Measurements from ENCODE around the gene ESM1.
A peak's percentile ranks its signal among the peaks of the same experiment; 100 is the strongest.

Gene ESM1

DNA sequence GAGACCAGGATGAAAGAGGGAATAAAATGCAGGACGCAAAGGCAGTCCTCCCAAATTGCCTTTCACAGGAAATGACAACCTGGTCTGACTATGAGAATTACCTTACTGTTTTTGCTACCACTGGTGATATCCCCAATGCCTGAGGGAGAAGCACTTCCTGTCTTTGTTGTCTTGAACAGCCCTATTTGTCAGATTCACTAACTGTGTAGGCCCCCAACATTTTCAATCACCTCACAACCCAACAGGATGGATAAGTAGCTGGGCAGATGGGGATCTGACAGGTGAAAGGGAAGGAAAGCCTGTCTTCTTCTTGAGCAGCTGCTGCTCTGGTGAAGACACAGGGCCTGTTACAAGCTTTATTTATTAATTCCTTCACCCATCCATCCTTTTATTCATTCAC lies 9.7 kb downstream of the ESM1 start:
- no peak for DNase-seq

DNA sequence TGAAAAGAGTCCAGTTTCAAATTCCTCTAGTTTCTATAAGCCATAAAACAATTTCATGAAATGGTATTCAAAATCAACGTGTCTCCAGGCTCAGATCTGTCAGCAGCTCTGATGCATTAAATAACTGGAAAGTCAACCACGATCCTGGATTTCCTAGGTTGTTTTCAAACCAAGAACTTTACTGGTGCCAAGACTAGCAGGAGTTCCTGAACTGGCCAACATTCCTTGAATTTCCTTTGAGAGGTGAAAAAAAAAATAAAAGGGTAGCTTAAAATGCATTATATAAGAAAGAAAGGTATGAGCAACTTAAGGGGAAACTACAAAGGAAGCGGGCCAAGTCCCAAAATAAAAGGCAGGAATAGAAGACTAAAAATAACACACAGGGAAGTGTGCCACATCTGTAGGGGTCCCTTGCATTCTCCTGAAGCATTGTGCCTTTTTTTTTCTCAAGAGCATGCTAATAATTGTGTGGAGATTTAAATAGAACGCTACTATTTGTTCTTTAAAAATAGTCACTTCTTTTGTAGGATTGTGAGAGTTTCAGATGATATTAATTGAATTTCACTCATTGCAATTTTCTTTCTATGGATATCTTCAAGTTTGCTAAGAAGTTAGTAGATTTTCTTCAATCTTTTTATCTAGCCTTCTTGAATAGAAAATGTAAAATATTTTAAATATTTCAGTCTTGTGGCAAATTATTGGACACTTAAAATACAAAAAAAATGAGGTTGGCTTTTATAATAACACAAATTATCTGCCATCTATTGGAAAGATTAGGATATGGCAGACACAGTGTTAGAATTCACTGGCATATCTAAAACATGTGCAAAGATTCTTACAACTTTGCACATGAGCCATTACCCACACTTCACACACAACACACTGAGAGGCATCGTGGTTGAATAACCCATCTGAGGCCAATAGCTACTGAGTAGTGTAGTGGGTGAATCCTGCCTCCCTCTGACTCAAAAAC lies 15.3 kb downstream of the ESM1 start:
- no peak for DNase-seq

DNA sequence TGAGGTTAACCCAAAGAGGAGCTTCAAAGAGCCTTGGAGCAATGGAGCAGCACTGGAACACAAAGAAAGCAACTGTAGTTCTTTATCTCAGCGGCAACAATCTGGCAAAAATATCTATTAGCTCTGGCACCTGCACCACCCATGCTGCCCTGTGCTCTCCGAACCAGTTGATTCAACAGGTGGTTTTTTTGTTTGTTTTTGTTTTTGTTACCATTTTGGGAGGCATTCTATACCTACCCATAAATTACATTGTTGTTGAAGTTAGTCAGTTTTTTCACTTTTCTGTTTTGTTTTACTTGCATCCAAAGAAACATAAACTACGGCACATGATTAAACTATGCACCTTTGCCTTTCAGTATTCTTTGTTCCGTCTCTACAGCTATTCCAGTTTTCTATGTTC lies 16.2 kb downstream of the ESM1 start:
- no peak for DNase-seq

DNA sequence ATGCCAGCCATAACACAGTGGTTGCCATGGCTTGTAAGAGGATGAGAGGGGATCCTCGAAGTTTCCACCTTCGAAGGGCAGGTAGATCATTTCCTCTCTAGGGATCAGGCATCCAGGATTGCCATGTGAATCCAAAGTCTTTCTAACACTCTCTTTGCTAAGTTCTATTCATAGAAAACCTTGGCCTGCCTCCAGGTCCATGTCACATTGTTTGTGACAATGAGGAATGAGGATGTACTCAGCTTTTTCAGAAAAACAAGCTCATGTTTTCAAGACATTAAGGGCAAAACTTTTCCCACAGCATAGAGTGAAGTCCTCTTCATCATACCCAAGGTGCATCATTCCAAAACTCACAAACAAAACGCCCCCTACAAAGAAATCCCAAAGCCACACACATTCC lies 19.6 kb downstream of the ESM1 start:
- no peak for DNase-seq

DNA sequence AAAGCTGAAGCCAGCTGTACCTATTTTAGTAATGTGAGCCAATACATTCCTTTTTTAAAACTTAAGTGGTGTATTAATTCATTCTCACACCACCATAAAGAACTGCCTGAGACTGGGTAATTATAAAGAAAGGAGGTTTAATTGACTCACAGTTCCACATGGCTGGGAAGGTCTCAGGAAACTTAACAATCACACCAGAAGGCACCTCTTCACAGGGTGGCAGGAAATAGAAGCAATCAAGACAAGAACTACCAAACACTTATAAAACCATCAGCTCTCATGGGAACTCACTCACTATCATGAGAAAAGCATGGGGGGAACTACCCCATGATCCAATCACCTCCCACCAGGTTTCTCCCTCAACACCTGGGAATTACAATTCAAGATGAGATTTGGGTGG lies 21.0 kb downstream of the ESM1 start:
- no peak for DNase-seq

DNA sequence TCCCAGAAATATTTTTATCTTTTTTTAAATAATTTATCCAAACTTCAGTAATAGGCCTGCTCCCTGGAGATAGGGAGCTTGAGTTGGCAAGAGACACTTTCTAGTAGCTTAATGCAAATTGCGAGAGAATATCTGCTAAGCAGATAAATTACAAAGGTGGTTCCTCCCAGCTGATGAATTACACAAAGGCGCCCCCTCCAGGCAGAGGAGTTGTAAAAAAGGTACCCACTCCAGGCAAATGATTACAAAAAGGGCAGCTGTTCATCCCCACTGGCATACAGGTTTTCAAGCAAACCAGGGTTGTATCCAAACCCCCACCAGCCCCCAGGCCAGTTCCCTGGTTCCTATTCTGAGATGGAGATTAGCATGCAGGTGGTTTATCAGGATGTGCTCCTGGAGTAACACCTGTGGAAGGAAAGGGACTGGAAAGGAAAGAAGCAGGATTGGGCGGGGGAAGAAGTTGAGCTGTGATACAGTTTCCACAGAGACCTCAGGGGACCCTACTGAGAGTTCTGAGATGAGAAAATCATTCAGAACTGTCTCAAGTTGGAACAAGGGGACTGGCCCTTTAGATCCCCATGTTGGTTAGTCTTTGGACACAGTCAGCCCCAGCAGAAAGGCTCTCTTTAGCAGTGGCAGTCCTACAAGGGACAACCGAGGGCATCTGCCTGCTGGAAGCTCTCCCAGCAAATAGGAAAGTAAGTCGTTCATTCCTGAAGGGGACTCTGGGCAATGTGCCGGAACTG lies 25.5 kb downstream of the ESM1 start:
- DNase-seq, result peak; percentile 13

DNA sequence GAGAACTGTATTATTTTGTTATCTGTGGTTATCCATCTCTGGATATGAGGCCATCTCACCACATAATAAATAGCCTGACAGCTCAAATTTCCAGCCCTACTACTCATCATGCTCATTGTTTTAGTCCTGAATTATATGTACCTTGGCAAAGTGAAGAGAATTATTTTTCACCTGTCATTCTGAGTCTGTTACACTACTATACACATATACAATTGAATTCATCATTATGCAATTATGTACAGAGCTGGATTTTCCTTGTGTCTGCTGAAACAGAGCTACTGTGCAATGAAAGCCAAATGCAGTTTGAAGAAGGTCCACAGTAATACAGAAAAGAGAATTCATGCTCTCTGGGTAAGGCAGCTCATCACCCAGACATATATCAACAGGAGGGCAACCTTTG lies 28.5 kb downstream of the ESM1 start:
- DNase-seq, result no peak

DNA sequence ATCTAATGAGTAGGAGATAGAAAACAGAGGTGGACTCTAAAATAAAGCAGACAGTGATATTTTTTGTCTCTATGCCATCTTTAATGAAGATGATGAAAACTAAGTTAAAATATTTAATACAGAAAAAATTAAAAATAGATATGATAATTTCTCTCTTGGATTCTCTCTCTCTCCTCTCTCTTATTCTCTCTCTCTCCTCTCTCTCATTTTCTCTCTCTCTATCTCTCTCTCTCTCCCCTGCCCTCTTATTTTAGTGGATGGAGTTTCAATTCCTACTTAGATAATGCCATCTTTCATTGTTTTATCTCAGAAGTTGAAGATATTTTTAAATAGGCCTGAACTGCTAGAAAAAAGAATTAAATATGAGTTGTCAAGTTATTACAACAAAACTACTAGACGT lies 38.2 kb downstream of the ESM1 start:
- DNase-seq, result no peak

DNA sequence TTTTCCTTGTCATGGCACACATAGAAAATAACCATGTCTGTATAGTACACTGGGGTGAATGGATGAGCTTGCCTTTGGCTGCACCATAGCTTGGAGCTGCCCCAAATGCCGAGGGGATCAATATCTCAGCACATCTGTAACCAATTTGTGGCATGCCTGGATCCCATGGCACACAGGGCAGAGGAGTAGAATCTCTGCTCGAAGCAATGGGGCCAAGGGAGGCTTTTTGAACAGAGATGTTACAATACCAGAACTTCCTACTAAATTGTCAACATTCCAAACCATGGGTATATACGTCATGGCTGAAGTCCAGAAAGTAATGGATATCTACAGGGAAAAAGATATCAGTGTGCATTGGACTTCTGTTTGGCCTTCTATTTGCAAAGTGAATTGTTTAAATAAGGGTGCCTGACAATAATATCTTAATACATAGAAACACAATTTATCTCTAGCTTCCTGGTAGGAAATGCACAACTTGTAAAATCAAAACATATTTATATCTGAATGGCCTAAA lies 39.0 kb downstream of the ESM1 start:
- no peak for DNase-seq

DNA sequence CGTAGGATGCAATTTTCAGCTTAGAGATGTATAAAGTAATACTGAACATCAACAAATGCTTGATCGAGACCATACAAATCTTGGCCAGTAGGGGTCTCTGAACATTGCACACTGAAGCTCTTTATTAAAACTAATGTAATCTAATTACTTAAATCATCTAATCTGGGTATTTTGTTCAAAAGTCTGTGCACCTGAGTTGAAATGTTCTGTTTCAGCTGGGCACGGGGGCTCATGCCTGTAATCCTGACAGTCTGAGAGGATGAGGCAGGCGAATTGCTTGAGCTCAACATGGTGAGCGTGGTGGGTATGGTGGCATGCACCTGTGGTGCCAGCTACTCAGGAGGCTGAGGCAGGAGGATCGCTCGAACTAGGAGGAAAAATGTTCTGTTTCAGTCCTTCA lies 41.0 kb downstream of the ESM1 start:
- no peak for DNase-seq

DNA sequence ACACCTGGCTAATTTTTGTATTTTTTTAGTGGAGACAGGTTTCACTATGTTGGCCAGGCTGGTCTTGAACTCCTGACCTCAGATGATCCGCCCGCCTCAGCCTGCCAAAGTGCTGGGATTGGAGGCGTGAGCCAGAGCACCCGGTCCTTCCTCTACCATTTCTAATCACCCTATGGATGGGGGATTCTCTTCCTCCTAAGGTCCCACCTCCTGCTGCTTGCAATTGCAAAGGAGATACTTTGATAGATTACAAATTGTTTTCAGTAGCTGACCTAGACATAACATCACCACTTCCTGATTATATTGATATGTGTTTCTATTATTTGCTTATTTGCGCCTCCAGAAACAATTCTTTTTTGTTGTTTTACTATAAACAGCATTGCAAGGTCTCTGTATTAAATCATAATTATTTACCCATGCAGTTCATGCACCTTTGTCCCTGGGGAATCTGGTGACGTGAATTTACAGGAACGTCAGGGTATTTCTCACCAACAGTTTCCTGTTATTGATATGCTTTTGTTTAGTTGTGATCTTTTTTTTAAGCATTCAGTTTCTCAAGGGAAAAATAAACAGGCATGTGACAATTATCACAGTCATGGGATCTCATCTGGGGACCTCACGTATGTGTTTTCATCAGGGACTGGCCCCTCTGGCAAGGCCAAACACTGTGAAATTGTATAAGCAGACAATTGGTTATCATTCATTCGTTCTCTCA lies 43.2 kb downstream of the ESM1 start:
- no peak for DNase-seq

DNA sequence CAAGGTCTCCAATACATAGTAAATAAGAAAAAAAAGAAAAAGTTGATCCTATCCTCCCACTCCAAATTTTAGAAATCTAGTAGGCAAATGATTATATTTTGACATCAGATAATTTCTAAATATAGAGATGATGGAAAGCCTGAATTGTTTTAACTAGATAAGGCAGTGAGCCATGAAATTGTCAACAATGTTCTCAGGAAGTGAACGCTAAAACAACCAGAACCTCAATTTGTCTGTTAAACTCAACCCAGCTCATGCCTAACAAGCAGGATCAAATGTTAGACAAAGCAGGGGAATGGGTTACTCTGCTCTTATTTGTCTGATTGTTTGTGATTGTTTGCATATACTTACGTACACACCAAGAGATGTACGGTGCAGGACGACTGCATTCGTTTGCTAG lies 49.2 kb downstream of the ESM1 start:
- DNase-seq, result no peak

DNA sequence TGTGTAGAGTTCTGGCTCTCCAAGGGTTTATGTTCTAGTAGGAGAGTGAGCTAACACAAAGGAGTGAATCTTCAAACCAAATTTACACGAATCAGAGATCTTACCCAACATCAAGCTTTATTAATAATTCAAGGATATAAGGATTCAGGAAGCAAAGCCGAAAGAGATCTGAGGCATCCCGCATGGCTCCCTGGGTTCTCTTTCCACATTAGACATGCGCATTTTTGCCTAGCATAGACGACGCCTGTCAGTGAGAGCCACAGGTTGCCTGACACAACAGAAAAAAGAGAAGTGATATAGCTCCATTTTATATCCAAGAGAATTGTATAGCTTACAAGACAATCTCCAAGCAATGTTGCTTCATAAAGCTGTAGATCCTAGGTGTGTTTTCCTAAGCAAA lies 52.6 kb downstream of the ESM1 start:
- no peak for DNase-seq

DNA sequence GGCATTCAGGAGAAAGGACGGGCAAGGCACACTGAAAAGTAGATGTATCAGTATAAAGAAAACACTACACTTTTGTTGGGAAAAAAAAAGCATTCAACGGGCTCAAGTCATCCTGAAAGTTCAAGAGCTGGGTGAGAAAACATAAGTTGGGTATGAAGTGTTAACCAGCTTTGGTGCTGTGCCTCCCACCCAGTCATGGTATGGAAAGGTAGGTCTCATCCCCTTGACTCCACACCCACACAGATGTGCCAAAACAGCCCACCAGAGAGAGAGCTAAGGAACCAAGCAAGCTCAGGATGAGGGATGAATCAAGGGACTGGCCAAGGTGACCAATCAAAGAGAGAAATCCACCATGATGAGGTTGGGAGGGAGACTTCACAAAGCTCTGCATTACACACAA lies 54.7 kb downstream of the ESM1 start:
- no peak for DNase-seq

All from inflammatory macrophage treated with lipopolysaccharide for 4 hours (primary cell).